Keratinocyte (primary cell): ENCODE measurements around the gene PHLDA3. TPM values are rescaled to one million over a fixed set of nuclear protein-coding genes. Genes with fewer than 3 reads are reported as not detected.

Experiments
- DNase-seq: peaks from one replicate; pipeline ENCODE4 v3.0.0-alpha.2; 2011; ENCODE audit warnings: low read depth, missing footprints, low spot score
- FAIRE-seq: peaks from 2 replicates; lab custom pipeline; 2011; peaks lifted over from hg19 to GRCh38; lab: Jason Lieb, UNC
- H2AFZ ChIP-seq: 2 replicates; pipeline ENCODE4 v1.6.0; 2012; ENCODE audit warnings: low read length, control low read depth, inconsistent platforms; ENCODE audit not compliant: control insufficient read depth
- H3K27ac ChIP-seq: 2 replicates; pipeline ENCODE4 v1.5.1; 2011; ENCODE audit warnings: low read length; ENCODE audit not compliant: control insufficient read depth, insufficient read depth
- H3K27me3 ChIP-seq: 3 replicates; pipeline ENCODE4 v1.6.0; 2011; ENCODE audit warnings: low read length; ENCODE audit not compliant: control insufficient read depth, insufficient read depth; ENCODE audit errors: extremely low read depth
- H3K36me3 ChIP-seq, 2 experiments: 2 replicates in 1 of 2; 3 replicates in 1 of 2; pipeline ENCODE4 v1.5.1; 2011; ENCODE audit warnings: low read length in 2 of 2, mild to moderate bottlenecking in 1 of 2; ENCODE audit not compliant: control insufficient read depth in 2 of 2, insufficient read depth in 2 of 2; ENCODE audit errors: extremely low read depth in 1 of 2
- H3K4me1 ChIP-seq: 3 replicates; pipeline ENCODE4 v1.5.1; 2011; ENCODE audit warnings: low read length; ENCODE audit not compliant: control insufficient read depth, insufficient read depth; ENCODE audit errors: extremely low read depth
- H3K4me2 ChIP-seq: 3 replicates; pipeline ENCODE4 v1.6.0; 2011; ENCODE audit warnings: low read depth, low read length; ENCODE audit not compliant: control insufficient read depth, insufficient read depth; ENCODE audit errors: extremely low read depth
- H3K4me3 ChIP-seq, 3 experiments: fragments of 200-600 bp in 1 of 3; sonication (generic) in 1 of 3; 2 replicates in 2 of 3; 3 replicates in 1 of 3; pipeline ENCODE4 v1.5.1; 2011 to 2016; ENCODE audit warnings: low read length in 3 of 3, mild to moderate bottlenecking in 3 of 3, control low read depth in 2 of 3, inconsistent platforms in 1 of 3, low read depth in 1 of 3, mixed read lengths in 1 of 3, mixed run types in 1 of 3, moderate library complexity in 1 of 3; ENCODE audit not compliant: control insufficient read depth in 2 of 3, insufficient read depth in 2 of 3; ENCODE audit errors: extremely low read depth in 1 of 3
- H3K79me2 ChIP-seq: 2 replicates; pipeline ENCODE4 v1.6.0; 2012; ENCODE audit warnings: low read length; ENCODE audit not compliant: control insufficient read depth, insufficient read depth
- H3K9ac ChIP-seq: 3 replicates; pipeline ENCODE4 v1.6.0; 2011; ENCODE audit warnings: low read length; ENCODE audit not compliant: control insufficient read depth, insufficient read depth; ENCODE audit errors: extremely low read depth
- H3K9me1 ChIP-seq: 3 replicates; pipeline ENCODE4 v1.6.0; 2011; ENCODE audit warnings: low read length; ENCODE audit not compliant: control insufficient read depth, insufficient read depth; ENCODE audit errors: extremely low read depth
- H3K9me3 ChIP-seq: 2 replicates; pipeline ENCODE4 v1.5.1; 2012; ENCODE audit warnings: low read depth, low read length; ENCODE audit not compliant: control insufficient read depth
- H4K20me1 ChIP-seq: 3 replicates; pipeline ENCODE4 v1.6.0; 2011; ENCODE audit warnings: low read length; ENCODE audit not compliant: control insufficient read depth, insufficient read depth; ENCODE audit errors: extremely low read depth
- EZH2 ChIP-seq: IDR thresholded peaks from one replicate; pipeline ENCODE4 v1.6.1; 2012; ENCODE audit warnings: inconsistent platforms, mild to moderate bottlenecking, low read length, moderate library complexity
- dilution Hi-C: fragments of 300-500 bp; cut with MboI; formaldehyde crosslinking; loops from one replicate; pipeline ENCODE4 v1.7.0; 2020; ENCODE audit warnings: low sequenced_read_pairs; ENCODE audit not compliant: extremely low pct_ligation_motif_present
- polyA plus RNA-seq, 5 experiments: library from polyadenylated mRNA; depleted of rRNA in 3 of 5; stranded (reverse) in 3 of 5; stranded (forward) in 1 of 5; unstranded in 1 of 5; fragments of >200 nt; gene quantifications; 1 replicate in 1 of 5; 2 replicates in 3 of 5; 3 replicates in 1 of 5; pipeline versions ENCODE4 v1.2.1 to v1.2.3, GENCODE V29; 2011 to 2012; ENCODE audit warnings: missing spikeins in 2 of 5, low read depth in 1 of 5, low replicate concordance in 1 of 5
- TF ChIP-seq, protein P1 (sequence below), 3 experiments: IDR thresholded peaks in 1 of 3; conservative IDR thresholded peaks in 1 of 3; optimal IDR thresholded peaks in 1 of 3; 2 replicates in 2 of 3; 3 replicates in 1 of 3; pipeline versions ENCODE3 to v1.5.1; 2011; ENCODE audit warnings: low read length in 3 of 3, mild to moderate bottlenecking in 3 of 3, moderate library complexity in 2 of 3, control low read depth in 1 of 3, inconsistent platforms in 1 of 3; ENCODE audit not compliant: insufficient read depth in 2 of 3; ENCODE audit errors: extremely low read depth in 1 of 3

Gene PHLDA3
- polyA plus RNA-seq, 1 donor (not counting 4 experiments of a cell fraction or from before 2014, with no cell fraction given): 48.2 TPM

DNA sequence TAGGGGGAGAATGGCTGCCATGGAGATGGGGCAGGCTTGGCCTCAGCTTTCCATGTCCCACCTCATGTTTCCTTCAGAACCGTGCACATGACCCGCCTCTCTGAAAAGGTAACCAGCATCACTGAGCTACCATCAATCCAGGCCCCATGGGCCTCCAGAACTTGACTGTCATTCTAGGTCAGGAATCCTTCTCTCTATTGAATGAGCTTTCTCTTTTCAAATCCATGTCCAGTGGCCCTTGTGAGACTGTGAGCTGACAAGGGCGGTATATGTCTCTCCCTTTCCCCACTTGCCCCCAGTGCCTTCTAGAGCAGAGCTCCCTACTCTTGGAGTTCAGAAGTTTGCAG lies 33.5 kb upstream of the PHLDA3 start:
- peaks cover 40% of the 10 kb centered on the region for H3K4me1 ChIP-seq
- peaks cover 14% of the 10 kb centered on the region for H4K20me1 ChIP-seq
- H3K4me2 ChIP-seq: no peak overlapping the region
- no peak for DNase-seq
- no peak for TF ChIP-seq EZH2
- TF ChIP-seq, protein P1, sequence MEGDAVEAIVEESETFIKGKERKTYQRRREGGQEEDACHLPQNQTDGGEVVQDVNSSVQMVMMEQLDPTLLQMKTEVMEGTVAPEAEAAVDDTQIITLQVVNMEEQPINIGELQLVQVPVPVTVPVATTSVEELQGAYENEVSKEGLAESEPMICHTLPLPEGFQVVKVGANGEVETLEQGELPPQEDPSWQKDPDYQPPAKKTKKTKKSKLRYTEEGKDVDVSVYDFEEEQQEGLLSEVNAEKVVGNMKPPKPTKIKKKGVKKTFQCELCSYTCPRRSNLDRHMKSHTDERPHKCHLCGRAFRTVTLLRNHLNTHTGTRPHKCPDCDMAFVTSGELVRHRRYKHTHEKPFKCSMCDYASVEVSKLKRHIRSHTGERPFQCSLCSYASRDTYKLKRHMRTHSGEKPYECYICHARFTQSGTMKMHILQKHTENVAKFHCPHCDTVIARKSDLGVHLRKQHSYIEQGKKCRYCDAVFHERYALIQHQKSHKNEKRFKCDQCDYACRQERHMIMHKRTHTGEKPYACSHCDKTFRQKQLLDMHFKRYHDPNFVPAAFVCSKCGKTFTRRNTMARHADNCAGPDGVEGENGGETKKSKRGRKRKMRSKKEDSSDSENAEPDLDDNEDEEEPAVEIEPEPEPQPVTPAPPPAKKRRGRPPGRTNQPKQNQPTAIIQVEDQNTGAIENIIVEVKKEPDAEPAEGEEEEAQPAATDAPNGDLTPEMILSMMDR (optimal IDR thresholded peaks at IDR 0.05 in 1 of 3, IDR thresholded peaks at IDR 0.05 in 1 of 3, conservative IDR thresholded peaks at IDR 0.05 in 1 of 3; ENCODE audit: extremely low read depth in 1 of 3, insufficient read depth in 2 of 3, low read length in 3 of 3): no peak
- FAIRE-seq: no peak
- no peaks in the 10 kb centered on the region for H3K9me3 ChIP-seq
- dilution Hi-C loops: no loop called here
- H3K27me3 ChIP-seq: no peaks in the 10 kb centered on the region
- peaks cover 6 to 27% of the 10 kb centered on the region in 2 experiments for H3K36me3 ChIP-seq
- no peak overlapping the region for H3K4me3 ChIP-seq
- no peak overlapping the region for H2AFZ ChIP-seq
- H3K9me1 ChIP-seq: peaks cover 8% of the 10 kb centered on the region
- H3K79me2 ChIP-seq: peaks cover 87% of the 10 kb centered on the region
- no peak overlapping the region for H3K9ac ChIP-seq
- no peak overlapping the region for H3K27ac ChIP-seq

DNA sequence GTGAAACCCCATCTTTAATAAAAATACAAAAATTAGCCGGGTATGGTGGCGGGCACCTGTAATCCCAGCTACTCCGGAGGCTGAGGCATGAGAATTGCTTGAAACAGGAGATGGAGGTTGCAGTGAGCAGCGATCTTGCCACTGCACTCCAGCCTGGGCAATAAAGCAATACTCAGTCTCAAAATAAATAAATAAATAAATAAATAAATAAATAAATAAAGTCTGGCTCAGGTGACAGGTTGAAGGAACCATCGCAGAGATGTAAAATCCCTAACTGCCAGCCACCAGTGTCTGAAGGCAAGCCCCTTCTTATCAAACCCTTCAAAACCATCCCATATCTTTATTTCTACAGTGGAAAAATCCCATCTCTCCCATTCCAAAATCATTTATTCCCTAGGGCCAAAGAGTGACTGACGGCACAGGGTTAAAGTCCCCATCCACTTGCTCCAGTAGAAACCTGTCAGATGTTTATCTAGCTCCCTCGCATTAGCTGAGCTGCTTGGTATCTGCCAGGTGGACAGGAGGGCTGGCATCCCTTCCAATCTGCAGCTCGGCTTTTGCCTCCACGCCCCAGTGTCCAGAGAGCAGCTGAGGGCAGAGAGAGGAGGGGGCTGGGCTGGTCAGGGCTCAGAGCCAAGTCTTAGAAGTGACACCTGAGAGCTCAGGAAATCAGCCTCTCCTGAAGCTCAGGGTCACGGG lies 33.0 kb upstream of the PHLDA3 start:
- no peak overlapping the region for H3K4me3 ChIP-seq
- H3K79me2 ChIP-seq: peaks cover 89% of the 10 kb centered on the region
- H3K9me3 ChIP-seq: no peaks in the 10 kb centered on the region
- peaks cover 14% of the 10 kb centered on the region for H4K20me1 ChIP-seq
- H3K4me2 ChIP-seq: no peak overlapping the region
- TF ChIP-seq EZH2: no peak
- TF ChIP-seq, protein P1 (optimal IDR thresholded peaks at IDR 0.05 in 1 of 3, IDR thresholded peaks at IDR 0.05 in 1 of 3, conservative IDR thresholded peaks at IDR 0.05 in 1 of 3; ENCODE audit: extremely low read depth in 1 of 3, insufficient read depth in 2 of 3, low read length in 3 of 3): no peak
- no peaks in the 10 kb centered on the region for H3K27me3 ChIP-seq
- peaks cover 6 to 27% of the 10 kb centered on the region in 2 experiments for H3K36me3 ChIP-seq
- no peak for DNase-seq
- H3K4me1 ChIP-seq: peaks cover 36% of the 10 kb centered on the region
- H3K27ac ChIP-seq: no peak overlapping the region
- H3K9me1 ChIP-seq: peaks cover 8% of the 10 kb centered on the region
- no peak overlapping the region for H2AFZ ChIP-seq
- dilution Hi-C loops: no loop called here
- FAIRE-seq: no peak
- no peak overlapping the region for H3K9ac ChIP-seq
